Measurements from ENCODE around the gene PLBD2. TPM values are rescaled to one million over a fixed set of nuclear protein-coding genes. Genes with fewer than 3 reads are reported as not detected.
A peak's percentile ranks its signal among the peaks of the same experiment; 100 is the strongest.

Gene PLBD2
- total RNA-seq, 1 experiment from 2014 or later: 18.8 TPM

GRCh38 chr12:113326775-113327395, 31.5 kb upstream of the PLBD2 start:
- Histone ChIP-seq H4K20me1 (ENCODE audit: low read length) (no peaks in the 10 kb centered on the region), H3F3A (ENCODE audit: low read length, unreplicated experiment) (no peaks in the 10 kb centered on the region), H3K4me2 (ENCODE audit: low read length) (no peak overlapping the region), H2AFZ (ENCODE audit: low read length) (no peak overlapping the region), H3K79me2 (ENCODE audit: low read length) (no peaks in the 10 kb centered on the region), H3K27me3 (ENCODE audit: low read length) (no peaks in the 10 kb centered on the region), H3K9me2 (replicated peaks; ENCODE audit: low read length) (no peaks in the 10 kb centered on the region), H3K9ac (ENCODE audit: low read length) (no peak overlapping the region), H3K27ac (ENCODE audit: low read length) (no peak overlapping the region), H3K36me3 (ENCODE audit: low read depth, low read length) (peaks cover 12% of the 10 kb centered on the region; the same call in 1 of the 2 replicates), H3K4me1 (ENCODE audit: insufficient read depth, low read length) (0 out of 2 replicates have a peak, but pooled peaks cover 3% of the 10 kb centered on the region), H3K9me3 (ENCODE audit: low read length) (no peaks in the 10 kb centered on the region), H3K4me3 (ENCODE audit: low read length) (no peak overlapping the region)
- ATAC-seq (no peak), DNase-seq (no peak)
- CTCF ChIA-PET: no interaction called here
- no TSS peak for BruUV-seq (replicated peaks)
- intact Hi-C loops (cut with micrococcal nuclease): no loop called here
- POLR2A ChIA-PET (ENCODE audit: unreplicated experiment): interaction anchor here (0.6 kb wide), 1 partner anchor 152 kb away, joined by 8 read pairs; no protein-coding TSS in a partner anchor
- TF ChIP-seq, protein P1, sequence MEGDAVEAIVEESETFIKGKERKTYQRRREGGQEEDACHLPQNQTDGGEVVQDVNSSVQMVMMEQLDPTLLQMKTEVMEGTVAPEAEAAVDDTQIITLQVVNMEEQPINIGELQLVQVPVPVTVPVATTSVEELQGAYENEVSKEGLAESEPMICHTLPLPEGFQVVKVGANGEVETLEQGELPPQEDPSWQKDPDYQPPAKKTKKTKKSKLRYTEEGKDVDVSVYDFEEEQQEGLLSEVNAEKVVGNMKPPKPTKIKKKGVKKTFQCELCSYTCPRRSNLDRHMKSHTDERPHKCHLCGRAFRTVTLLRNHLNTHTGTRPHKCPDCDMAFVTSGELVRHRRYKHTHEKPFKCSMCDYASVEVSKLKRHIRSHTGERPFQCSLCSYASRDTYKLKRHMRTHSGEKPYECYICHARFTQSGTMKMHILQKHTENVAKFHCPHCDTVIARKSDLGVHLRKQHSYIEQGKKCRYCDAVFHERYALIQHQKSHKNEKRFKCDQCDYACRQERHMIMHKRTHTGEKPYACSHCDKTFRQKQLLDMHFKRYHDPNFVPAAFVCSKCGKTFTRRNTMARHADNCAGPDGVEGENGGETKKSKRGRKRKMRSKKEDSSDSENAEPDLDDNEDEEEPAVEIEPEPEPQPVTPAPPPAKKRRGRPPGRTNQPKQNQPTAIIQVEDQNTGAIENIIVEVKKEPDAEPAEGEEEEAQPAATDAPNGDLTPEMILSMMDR (conservative IDR thresholded peaks at IDR 0.05; ENCODE audit: low read depth, low read length): 0 out of 2 replicates have a peak, but pooled peaks have one; percentile 16
- TF ChIP-seq EZH2phosphoT487 (IDR thresholded peaks at IDR 0.05; ENCODE audit: borderline replicate concordance, low read length) (no peak), EZH2 (IDR thresholded peaks at IDR 0.05; ENCODE audit: low read length, unreplicated experiment) (no peak)

DNA sequence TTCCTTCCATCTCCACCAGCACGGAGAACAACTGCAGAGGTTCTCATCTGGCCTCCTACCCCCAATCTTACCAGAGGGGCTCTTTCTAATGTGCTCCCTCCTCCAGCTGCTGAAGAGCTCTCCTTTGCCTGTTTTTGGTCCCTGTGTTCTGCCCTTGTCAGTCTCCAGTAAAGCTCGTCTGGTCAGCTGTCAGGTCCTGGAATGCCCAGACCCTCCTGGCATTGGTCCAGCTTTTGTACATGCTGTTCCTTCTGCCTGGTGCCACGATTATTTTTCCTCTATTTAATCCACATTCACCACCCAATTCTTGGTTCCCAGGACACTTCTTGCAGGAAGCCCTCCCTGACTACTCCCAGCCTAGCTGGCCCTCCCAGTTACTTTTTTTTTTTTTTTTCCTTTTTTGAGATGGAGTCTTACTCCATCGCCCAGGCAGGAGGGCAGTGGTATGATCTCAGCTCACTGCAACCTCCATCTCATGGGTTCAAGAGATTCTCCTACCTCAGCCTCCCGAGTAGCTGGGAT, 30.0 kb upstream of the PLBD2 start:
- H2AFZ ChIP-seq (ENCODE audit: low read length): no peak overlapping the region
- no peak overlapping the region for H3K27ac ChIP-seq (ENCODE audit: low read length)
- no peaks in the 10 kb centered on the region for H3F3A ChIP-seq (ENCODE audit: low read length, unreplicated experiment)
- no peak for DNase-seq
- H3K36me3 ChIP-seq (ENCODE audit: low read depth, low read length): peaks cover 12% of the 10 kb centered on the region; the same call in 1 of the 2 replicates
- no peak overlapping the region for H3K4me3 ChIP-seq (ENCODE audit: low read length)
- no peaks in the 10 kb centered on the region for H4K20me1 ChIP-seq (ENCODE audit: low read length)
- H3K9ac ChIP-seq (ENCODE audit: low read length): no peak overlapping the region
- H3K79me2 ChIP-seq (ENCODE audit: low read length): peaks cover 6% of the 10 kb centered on the region
- H3K4me2 ChIP-seq (ENCODE audit: low read length): no peak overlapping the region
- peaks cover 4% of the 10 kb centered on the region; the same call in 1 of the 2 replicates for H3K4me1 ChIP-seq (ENCODE audit: insufficient read depth, low read length)
- ATAC-seq: no peak
- H3K9me3 ChIP-seq (ENCODE audit: low read length): no peaks in the 10 kb centered on the region
- no peaks in the 10 kb centered on the region for H3K27me3 ChIP-seq (ENCODE audit: low read length)
- CTCF ChIA-PET: no interaction called here
- POLR2A ChIA-PET (ENCODE audit: unreplicated experiment): no interaction called here
- TF ChIP-seq, protein P1 (conservative IDR thresholded peaks at IDR 0.05; ENCODE audit: low read depth, low read length): no peak
- TF ChIP-seq EZH2 (IDR thresholded peaks at IDR 0.05; ENCODE audit: low read length, unreplicated experiment) (no peak), EZH2phosphoT487 (IDR thresholded peaks at IDR 0.05; ENCODE audit: borderline replicate concordance, low read length) (no peak)
- BruUV-seq (replicated peaks): no TSS peak
- intact Hi-C loops (cut with micrococcal nuclease): no loop called here
- H3K9me2 ChIP-seq (replicated peaks; ENCODE audit: low read length): no peaks in the 10 kb centered on the region
